AG09319 (cell line): Measurements from ENCODE around the gene CLIP3.
"Not testable (repeated sequence)": the region's sequence is repeated elsewhere in the genome, so short reads cannot be mapped to it uniquely, and the experiment has no call there.

Source experiments
- DNase-seq: peaks from one replicate; pipeline ENCODE4 v3.0.0-alpha.2; 2010; ENCODE audit warnings: low read depth; ENCODE audit errors: extremely low read depth
- TF ChIP-seq, protein P1 (sequence below): IDR thresholded peaks from 2 replicates; pipeline ENCODE4 v1.5.1; 2011; ENCODE audit warnings: low read depth, mild to moderate bottlenecking, inconsistent platforms, low read length, moderate library complexity

CLIP3 gene, protein sequence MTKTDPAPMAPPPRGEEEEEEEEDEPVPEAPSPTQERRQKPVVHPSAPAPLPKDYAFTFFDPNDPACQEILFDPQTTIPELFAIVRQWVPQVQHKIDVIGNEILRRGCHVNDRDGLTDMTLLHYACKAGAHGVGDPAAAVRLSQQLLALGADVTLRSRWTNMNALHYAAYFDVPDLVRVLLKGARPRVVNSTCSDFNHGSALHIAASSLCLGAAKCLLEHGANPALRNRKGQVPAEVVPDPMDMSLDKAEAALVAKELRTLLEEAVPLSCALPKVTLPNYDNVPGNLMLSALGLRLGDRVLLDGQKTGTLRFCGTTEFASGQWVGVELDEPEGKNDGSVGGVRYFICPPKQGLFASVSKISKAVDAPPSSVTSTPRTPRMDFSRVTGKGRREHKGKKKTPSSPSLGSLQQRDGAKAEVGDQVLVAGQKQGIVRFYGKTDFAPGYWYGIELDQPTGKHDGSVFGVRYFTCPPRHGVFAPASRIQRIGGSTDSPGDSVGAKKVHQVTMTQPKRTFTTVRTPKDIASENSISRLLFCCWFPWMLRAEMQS

DNA sequence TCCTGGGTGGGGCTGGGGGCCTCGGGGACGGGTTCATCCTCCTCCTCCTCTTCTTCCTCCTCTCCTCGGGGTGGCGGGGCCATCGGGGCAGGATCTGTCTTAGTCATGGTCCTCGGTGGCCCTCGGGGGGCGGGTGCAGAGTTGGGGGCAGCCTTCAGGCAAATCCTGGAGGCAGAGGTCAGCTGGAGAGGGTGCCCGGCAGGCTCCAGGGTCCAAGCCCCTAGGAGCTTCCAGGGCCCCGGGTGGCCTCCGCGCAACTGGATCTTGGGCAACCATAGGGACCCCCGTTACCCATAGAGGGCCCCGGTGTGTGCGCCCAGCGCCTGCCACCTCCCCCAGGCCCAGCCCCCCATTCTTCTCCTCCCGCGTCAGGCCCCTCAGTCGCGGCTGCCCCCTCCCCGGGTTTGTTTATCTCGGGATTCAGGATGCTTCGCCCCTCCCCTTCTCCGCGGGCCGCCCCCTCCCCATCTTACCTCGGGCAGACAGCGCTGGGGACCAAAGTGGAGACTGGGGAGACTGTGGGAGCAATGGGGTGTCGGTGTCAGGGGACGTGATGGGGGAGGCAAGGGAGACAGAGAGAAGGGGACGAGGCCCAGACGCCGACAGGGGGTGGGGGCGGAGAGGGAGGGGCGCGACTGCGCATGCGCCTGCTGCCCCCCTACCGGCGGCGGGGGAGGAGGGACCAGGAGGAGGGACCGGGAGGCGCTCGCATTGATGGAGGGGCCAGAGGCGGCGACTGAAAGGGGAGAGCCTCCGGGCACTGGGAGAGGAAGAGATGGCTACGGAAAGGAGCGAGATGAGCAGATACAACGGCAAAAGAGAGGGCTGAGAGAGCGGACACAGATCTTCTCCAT is at the start of gene CLIP3:
Gene CLIP3 (minus strand): TSS at position 623 of the 854 bp plus-strand sequence. CDS start 516 bp downstream, at position 107.
- DNase-seq: peak; percentile 45

DNA sequence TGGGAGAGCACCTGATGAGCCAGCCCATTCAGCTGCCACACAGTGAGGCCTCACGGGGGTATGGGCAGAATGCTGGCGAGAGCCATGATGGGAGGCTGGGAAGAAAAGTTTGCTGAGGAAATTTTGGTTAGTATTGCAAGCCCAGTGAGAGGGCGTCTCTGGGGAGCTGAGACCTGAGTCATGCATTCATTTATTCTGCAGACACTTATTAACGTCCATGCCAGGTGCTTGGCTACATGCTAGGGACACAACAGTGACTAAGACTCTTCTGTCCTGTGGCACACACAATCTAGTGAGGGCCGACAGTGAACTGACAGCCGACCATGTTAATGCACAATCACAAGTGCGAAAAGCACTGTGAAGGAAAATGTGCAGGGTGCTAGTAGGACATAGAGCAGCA is 49.2 kb upstream of the CLIP3 start:
- TF ChIP-seq, protein P1, sequence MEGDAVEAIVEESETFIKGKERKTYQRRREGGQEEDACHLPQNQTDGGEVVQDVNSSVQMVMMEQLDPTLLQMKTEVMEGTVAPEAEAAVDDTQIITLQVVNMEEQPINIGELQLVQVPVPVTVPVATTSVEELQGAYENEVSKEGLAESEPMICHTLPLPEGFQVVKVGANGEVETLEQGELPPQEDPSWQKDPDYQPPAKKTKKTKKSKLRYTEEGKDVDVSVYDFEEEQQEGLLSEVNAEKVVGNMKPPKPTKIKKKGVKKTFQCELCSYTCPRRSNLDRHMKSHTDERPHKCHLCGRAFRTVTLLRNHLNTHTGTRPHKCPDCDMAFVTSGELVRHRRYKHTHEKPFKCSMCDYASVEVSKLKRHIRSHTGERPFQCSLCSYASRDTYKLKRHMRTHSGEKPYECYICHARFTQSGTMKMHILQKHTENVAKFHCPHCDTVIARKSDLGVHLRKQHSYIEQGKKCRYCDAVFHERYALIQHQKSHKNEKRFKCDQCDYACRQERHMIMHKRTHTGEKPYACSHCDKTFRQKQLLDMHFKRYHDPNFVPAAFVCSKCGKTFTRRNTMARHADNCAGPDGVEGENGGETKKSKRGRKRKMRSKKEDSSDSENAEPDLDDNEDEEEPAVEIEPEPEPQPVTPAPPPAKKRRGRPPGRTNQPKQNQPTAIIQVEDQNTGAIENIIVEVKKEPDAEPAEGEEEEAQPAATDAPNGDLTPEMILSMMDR: no peak
- DNase-seq: no peak

More for the DNA sequence above, at the start of gene CLIP3:
- TF ChIP-seq, protein P1: no peak

DNA sequence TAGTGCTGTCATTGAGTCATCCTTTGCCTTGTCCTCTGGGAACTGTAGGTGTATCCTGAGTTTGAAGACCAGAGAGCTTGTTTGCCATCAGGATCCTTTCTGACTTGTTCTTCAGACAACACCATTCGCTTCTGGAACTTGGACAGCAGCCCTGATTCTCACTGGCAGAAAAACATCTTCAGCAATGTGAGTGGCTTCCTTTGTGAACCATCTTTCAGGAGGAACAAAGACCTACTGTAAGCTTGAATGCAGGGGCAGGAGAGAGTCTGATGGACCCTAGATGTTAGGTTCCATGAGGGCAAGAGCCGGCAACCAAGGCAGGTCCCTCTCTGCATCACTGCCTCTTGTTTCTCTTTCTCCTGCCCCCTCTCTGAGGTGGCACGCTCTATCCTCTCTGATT is 48.7 kb upstream of the CLIP3 start:
- no peak for DNase-seq
- TF ChIP-seq, protein P1: no peak

DNA sequence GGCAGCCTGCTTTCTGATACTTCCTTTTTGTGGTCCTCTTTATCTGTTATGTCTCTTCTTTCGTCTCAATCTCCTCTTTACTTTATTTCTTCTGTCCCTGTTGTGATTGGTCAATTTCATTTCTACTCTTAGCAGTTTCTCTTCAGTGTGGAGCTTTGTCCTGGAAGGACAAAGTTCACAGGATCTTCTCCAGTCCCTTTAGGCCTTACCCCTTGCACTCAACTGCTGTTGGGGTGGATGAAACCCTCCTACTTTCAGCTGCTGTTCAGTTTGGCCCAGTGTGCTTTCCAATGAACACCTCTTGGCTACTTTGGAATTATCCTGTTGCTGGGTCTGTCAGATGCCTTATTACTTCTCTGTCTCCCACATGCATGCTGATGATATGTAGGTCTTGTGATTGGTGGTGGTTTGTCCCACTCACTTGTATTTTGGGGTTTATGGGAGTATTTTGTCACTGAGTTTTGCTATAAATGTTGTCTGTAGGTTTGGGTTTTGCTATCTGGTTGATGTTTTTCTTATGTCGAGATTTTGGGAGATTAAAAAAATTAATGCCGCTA is 46.8 kb upstream of the CLIP3 start:
- DNase-seq: no peak
- TF ChIP-seq, protein P1: no peak

DNA sequence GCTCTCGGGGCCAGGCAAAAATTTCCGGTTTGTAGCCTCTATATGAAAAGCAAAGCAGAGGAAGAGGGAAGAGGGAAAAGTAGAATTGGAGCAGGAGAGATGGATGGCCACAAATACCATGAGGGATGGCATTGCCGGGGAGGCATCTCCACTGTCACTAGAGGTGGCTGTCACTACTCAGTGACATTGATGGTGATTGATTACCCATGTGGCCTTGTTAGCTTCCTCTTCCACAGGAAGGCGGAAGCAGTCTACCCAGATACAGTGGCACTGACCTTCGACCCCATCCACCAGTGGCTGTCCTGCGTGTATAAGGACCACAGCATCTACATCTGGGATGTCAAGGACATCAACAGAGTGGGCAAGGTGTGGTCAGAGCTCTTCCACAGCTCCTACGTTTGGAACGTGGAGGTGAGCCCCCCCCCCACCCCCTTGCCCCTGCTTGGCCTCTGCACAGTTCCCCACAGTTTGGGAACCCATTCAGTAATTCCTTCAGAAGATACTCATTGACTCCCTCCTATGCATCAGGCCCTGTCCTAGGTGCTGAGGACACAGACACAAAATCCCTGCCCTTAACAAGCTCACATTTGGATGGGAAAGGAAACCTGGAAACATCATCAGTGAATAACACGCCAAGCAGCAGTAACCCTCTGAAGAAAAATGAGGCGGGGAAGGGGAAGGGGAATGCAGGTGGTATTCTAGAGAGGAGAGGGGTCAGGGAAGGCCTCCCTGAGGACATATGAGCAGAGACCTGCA is 40.6 kb upstream of the CLIP3 start:
- DNase-seq: no peak
- TF ChIP-seq, protein P1: no peak

DNA sequence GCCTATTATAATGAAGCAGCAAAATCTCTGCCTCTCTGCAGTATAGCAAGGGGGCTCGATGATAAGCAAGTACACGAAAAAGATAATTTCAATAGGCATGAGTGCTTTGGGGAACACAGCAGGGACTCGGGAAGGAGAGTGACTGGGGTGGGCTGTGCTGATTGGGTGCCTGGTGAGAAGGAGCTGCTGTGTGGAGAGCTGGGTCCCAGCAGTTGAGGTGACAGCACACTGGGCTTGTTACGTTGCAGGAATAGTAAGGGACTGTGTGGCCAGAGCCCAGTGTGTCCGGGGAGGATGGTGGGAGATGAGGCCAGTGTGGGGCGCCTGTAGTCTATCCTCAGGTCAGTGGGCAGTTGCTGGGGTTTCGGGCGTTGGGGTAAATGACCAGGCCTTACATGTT is 39.4 kb upstream of the CLIP3 start:
- DNase-seq: no peak
- TF ChIP-seq, protein P1: no peak

DNA sequence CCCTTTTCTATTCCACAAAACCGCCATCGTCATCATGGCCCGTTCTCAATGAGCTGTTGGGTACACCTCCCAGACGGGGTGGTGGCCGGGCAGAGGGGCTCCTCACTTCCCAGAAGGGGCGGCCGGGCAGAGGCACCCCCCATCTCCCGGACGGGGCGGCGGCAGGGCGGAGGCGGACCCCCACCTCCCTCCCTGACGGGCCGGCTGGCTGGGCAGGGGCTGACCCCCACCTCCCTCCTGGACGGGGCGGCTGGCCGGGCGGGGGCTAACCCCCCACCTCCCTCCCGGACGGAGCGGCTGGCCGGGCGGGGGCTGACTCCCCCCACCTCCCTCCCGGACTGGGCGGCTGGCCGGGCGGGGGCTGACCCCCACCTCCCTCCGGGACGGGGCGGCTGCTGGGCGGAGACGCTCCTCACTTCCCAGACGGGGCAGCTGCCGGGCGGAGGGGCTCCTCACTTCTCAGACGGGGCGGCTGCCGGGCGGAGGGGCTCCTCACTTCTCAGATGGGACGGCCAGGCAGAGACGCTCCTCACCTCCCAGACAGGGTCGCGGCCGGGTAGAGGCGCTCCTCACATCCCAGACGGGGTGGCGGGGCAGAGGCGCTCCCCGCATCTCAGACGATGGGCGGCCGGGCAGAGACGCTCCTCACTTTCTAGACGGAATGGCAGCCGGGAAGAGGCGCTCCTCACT is 36.3 kb upstream of the CLIP3 start:
- not testable (repeated sequence) for DNase-seq
